Coronary artery (tissue), 2 donors: Measurements from ENCODE around the gene CDC42BPB.
"Not testable (repeated sequence)": the region's sequence is repeated elsewhere in the genome, so short reads cannot be mapped to it uniquely, and the experiment has no call there.

Experiments used
- DNase-seq: peaks from one replicate; pipeline ENCODE4 v3.0.0-alpha.2; 2017; ENCODE audit warnings: low spot score
- H3K27ac ChIP-seq, 2 donors: fragments of 200-600 bp; sonication (generic); one replicate each; pipeline ENCODE4 v1.5.1; 2016 to 2019
- H3K4me3 ChIP-seq: fragments of 200-600 bp; sonication (generic); 2 replicates; pipeline ENCODE4 v1.5.1; 2016; ENCODE audit warnings: mild to moderate bottlenecking, moderate library complexity
- CTCF ChIP-seq: fragments of 200-600 bp; sonication (generic); IDR thresholded peaks from one replicate; pipeline ENCODE4 v1.5.1; 2019; ENCODE audit warnings: antibody characterized with exemption

The CDC42BPB gene

DNA sequence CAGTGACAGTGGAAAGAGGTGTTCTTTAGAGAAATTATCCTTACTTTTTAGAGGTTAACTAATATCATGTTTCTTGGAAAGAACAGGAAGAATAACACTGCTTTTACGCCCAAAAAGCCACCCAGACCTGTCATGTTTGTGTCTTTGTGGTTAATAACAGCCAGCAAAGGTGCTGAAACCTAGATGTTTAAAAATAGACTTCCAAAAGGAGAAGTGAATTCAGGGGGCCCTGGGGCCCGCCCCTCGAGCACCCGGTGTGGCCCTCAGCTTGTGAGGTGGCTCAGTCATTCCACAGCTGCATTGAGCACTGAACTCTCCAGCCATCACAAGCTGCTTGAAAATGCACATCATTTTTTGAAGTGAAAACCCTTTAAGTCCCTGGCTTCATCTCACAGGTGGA lies 155.7 kb downstream of the CDC42BPB start:
- DNase-seq, result no peak
- H3K27ac ChIP-seq, result no peak overlapping the region
- no peak for TF ChIP-seq CTCF
- H3K4me3 ChIP-seq, result no peak overlapping the region

DNA sequence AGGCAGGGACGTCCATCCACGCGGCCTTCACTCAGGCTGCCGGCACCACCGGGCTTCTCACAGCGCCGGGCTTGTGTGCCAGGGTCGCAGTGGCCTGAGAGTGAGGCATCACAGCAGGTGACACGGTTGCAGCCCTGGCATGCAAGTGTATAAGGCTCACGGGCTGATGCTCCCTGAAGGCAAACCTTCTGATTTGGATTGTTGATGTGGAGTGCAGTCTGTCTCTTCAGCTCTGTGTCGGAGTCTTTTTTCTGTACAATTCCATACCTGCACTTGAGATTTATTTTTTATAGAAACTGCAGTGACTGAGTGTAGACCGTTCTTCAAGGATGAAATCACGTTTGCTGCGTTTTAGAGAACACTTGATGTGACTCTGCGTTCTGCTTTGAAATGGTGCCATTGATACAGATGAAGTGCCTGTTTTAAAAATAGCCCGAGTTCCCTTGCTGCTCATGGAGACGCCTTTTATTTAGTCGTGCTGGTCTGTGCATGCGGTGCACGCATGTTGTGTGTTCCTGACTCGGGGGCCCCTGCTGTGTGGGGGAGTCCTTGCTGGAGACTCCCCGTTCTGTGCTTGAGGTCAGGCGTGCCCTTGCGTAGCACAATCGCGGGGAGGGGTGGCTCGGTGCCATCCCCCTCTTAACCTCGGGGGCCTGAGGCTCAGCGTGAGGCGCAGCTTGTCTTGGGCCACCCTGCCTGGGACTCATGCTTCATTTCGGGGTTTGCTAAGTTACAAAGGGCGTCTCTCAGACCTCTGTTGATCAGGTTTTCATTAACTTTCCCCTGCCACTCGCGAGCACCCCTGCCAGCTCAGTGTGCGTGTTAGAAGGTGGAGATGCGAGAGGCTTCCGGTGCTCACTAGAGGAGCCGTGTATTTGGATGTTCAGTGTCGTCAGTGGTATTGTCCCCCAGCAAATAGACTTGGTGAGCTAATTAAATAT lies 156.4 kb downstream of the CDC42BPB start:
- no peak for TF ChIP-seq CTCF
- no peak for DNase-seq
- H3K27ac ChIP-seq, result no peak overlapping the region
- H3K4me3 ChIP-seq, result no peak overlapping the region

DNA sequence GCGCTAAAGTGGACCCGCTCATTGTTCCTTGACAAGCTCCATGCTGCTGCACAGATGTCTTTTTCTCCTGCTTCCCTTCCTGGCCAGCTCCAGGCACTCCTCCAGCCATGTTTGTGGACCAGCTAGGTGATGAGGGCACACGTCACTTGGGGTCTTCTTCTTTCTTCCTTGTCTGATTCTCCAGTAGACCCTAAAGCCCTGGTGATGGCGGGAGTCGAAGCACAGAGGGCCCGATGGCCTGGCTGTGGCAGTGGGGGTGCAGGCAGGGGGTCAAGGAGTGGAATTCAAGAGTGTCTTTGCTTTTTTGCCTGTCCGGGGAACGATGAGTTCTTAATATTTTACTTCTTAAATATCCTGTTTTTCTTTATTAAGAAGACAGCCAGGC lies 157.8 kb downstream of the CDC42BPB start:
- no peak for DNase-seq
- no peak overlapping the region for H3K4me3 ChIP-seq
- H3K27ac ChIP-seq, result no peak overlapping the region
- TF ChIP-seq CTCF, result no peak

DNA sequence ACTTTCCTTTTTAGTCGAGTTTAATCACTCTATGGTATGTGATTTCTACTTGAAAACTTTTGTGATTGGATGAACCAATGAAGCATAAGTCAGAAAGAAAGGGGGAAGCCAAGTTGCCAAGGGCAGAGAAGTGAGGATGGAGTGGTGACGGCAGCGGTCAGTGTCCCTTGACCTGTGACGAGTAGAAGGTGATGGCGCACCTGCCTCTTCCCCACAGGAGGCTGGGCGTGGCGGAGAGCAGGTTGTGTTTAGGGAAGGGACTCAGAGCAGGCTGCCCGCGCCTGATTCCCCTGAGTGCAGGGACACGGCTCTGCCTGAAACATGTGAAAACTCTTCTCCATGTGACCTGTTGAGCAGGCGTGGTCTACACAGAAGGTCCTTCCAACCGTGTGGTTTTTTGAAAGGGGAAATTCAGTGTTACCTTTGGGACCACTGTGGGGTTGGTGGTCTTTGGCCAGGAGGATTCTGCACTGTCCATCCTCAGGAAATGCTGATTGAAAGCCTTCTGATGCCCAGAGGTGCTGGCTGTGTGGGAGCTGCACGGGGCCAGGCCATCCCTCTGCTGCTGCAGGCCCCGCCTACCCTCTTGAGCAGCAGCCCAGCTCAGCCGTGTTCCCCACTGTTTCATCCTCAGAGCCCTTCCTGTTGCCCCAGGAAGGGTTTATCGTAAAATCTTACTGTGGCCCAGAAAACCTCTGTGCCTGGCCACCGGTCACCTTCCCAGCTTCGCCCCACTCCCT lies 158.4 kb downstream of the CDC42BPB start:
- TF ChIP-seq CTCF, result no peak
- no peak for DNase-seq
- H3K4me3 ChIP-seq, result no peak overlapping the region
- H3K27ac ChIP-seq, result no peak overlapping the region

GRCh38 chr14:102898298-102898697 lies 159.1 kb downstream of the CDC42BPB start:
- no peak for TF ChIP-seq CTCF
- no peak for DNase-seq
- Histone ChIP-seq H3K4me3 (no peak overlapping the region), H3K27ac (no peak overlapping the region)

DNA sequence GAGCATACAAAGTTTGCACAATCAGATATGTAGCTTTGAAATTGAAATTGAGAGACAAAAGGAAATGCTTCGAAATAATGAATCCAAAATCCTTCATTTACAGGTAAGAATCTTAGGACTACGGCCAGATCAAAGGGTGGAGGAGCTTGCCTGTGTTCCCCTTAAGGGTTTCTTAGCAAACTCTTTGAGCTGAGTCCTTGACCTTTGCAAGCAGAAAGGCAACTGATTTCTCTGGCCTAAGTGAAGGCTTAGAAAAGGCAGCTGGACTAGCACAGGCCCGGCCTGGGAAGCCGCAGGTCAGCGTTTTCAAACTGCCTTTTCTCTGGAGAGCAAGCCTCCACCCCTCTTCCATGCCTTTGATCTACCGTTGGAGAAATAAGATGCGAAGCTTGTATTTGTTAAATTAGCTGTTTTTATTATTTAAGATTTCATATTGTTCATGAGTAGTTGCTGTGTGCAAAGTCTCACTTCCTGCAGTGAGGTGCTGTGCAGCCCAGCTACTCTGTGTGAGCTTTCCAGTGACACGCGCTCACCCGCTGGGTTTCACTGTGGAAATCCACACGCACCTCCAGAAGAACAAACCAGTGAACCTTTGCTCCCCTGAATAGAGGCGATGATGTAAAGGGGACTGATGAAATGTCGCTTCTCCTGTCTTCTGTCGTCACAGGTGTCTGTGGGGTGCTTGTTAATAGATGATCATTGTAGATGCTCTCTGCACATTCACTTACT lies 159.9 kb downstream of the CDC42BPB start:
- DNase-seq, result no peak
- TF ChIP-seq CTCF, result no peak
- no peak overlapping the region for H3K27ac ChIP-seq

DNA sequence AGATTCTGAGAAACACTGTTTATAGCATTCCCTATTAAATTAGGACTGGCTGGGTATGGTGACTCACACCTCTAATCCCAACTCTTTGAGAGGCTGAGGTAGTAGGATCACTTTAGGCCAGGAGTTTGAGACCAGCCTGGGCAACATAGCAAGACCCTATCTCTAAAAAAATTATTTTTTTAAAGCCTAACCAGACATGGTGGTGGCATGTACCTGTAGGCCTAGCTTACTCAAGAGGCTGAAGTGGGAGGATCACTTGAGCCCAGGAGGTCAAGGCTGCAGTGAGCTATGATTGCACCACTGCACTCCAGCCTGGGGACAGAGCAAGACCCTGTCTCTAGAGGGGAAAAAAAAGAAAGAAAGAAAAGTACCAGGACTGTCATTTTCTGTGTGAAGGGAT lies 160.6 kb downstream of the CDC42BPB start:
- not testable (repeated sequence) for DNase-seq

More for the DNA sequence above, 159.9 kb downstream of the CDC42BPB start:
- no peak overlapping the region for H3K4me3 ChIP-seq

More for the DNA sequence above, 160.6 kb downstream of the CDC42BPB start:
- H3K4me3 ChIP-seq, H3K27ac ChIP-seq: not testable (repeated sequence)
